SK-N-SH treated with all-trans-retinoic acid at 6 μM for 48 hours (cell line): Measurements from ENCODE around the gene ITCH.
"Not testable (repeated sequence)": the region's sequence is repeated elsewhere in the genome, so short reads cannot be mapped to it uniquely, and the experiment has no call there.

Source experiments
- ARNTL ChIP-seq: fragments of 450-650 bp; formaldehyde crosslinking; IDR thresholded peaks from 2 replicates; pipeline ENCODE4 v1.5.0; 2020; ENCODE audit warnings: low read depth, mild to moderate bottlenecking, moderate library complexity, borderline replicate concordance
- BACH2 ChIP-seq: fragments of 250-450 bp; sonication (Bioruptor Pico); IDR thresholded peaks from 2 replicates; pipeline ENCODE4 v1.9.0; 2021; ENCODE audit warnings: mild to moderate bottlenecking, borderline replicate concordance
- CSDC2 ChIP-seq: fragments of 250-450 bp; sonication (Bioruptor Pico); IDR thresholded peaks from 2 replicates; pipeline ENCODE4 v1.5.0; 2020; ENCODE audit warnings: mild to moderate bottlenecking, moderate library complexity
- ESRRG ChIP-seq: fragments of 250-450 bp; sonication (Bioruptor Pico); IDR thresholded peaks from 2 replicates; pipeline ENCODE4 v1.6.1; 2021; ENCODE audit warnings: mild to moderate bottlenecking
- ISL1 ChIP-seq: fragments of 250-450 bp; sonication (Bioruptor Pico); IDR thresholded peaks from 2 replicates; pipeline ENCODE4 v2.1.2; 2022; ENCODE audit warnings: mild to moderate bottlenecking, moderate library complexity
- RARB ChIP-seq: fragments of 250-450 bp; sonication (Bioruptor Pico); IDR thresholded peaks from 2 replicates; pipeline ENCODE4 v1.8.0; 2021; ENCODE audit warnings: mild to moderate bottlenecking, moderate library complexity
- SNAI2 ChIP-seq: fragments of 250-450 bp; sonication (Bioruptor Pico); IDR thresholded peaks from 2 replicates; pipeline ENCODE4 v1.5.0; 2020; ENCODE audit warnings: mild to moderate bottlenecking, moderate library complexity
- TOX ChIP-seq: fragments of 250-450 bp; sonication (Bioruptor Pico); IDR thresholded peaks from 2 replicates; pipeline ENCODE4 v1.8.0; 2021; ENCODE audit warnings: mild to moderate bottlenecking, moderate library complexity, borderline replicate concordance
- ZFP3 ChIP-seq: fragments of 250-450 bp; sonication (Bioruptor Pico); IDR thresholded peaks from 2 replicates; pipeline ENCODE4 v1.5.0; 2020; ENCODE audit warnings: mild to moderate bottlenecking, moderate library complexity
- ZFP30 ChIP-seq: fragments of 450-650 bp; formaldehyde crosslinking; IDR thresholded peaks from 2 replicates; pipeline ENCODE4 v1.5.0; 2022; ENCODE audit warnings: mild to moderate bottlenecking, moderate library complexity
- TF ChIP-seq, protein P1 (sequence below): fragments of 250-450 bp; sonication (Bioruptor Pico); IDR thresholded peaks from 2 replicates; pipeline ENCODE4 v1.8.0; 2020; ENCODE audit warnings: mild to moderate bottlenecking, moderate library complexity, borderline replicate concordance
- TF ChIP-seq, protein P2 (sequence below): fragments of 250-450 bp; sonication (Bioruptor Pico); IDR thresholded peaks from 2 replicates; pipeline ENCODE4 v1.5.1; 2021; ENCODE audit warnings: mild to moderate bottlenecking, moderate library complexity
- TF ChIP-seq, protein P3 (sequence below): fragments of 250-450 bp; sonication (Bioruptor Pico); IDR thresholded peaks from 2 replicates; pipeline ENCODE4 v1.5.0; 2020; ENCODE audit warnings: mild to moderate bottlenecking, moderate library complexity

DNA sequence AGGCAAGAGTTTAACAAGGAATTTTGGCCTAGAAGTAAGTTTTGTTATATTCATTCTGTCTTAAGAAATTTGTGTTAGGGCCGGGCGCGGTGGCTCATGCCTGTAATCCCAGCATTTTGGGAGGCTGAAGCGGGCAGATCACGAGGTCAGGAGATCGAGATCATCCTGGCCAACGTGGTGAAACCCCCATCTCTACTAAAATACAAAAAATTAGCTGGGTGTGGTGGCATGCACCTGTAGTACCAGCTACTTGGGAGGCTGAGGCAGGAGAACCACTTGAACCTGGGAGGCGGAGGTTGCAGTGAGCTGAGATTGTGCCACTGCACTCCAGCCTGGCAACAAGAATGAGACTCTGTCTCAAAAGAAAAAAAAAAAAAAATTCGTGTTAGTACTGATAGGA lies 4.8 kb downstream of the ITCH start:
- TF ChIP-seq BACH2; CSDC2 (CRISPR knock-in tag); ZFP3; ESRRG (CRISPR knock-in tag); TOX; ARNTL; ISL1; RARB (CRISPR knock-in tag); ZFP30 (CRISPR knock-in tag); SNAI2: not testable (repeated sequence)
- TF ChIP-seq, protein P1, sequence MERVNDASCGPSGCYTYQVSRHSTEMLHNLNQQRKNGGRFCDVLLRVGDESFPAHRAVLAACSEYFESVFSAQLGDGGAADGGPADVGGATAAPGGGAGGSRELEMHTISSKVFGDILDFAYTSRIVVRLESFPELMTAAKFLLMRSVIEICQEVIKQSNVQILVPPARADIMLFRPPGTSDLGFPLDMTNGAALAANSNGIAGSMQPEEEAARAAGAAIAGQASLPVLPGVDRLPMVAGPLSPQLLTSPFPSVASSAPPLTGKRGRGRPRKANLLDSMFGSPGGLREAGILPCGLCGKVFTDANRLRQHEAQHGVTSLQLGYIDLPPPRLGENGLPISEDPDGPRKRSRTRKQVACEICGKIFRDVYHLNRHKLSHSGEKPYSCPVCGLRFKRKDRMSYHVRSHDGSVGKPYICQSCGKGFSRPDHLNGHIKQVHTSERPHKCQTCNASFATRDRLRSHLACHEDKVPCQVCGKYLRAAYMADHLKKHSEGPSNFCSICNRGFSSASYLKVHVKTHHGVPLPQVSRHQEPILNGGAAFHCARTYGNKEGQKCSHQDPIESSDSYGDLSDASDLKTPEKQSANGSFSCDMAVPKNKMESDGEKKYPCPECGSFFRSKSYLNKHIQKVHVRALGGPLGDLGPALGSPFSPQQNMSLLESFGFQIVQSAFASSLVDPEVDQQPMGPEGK (CRISPR knock-in tag): not testable (repeated sequence)
- TF ChIP-seq, protein P2, sequence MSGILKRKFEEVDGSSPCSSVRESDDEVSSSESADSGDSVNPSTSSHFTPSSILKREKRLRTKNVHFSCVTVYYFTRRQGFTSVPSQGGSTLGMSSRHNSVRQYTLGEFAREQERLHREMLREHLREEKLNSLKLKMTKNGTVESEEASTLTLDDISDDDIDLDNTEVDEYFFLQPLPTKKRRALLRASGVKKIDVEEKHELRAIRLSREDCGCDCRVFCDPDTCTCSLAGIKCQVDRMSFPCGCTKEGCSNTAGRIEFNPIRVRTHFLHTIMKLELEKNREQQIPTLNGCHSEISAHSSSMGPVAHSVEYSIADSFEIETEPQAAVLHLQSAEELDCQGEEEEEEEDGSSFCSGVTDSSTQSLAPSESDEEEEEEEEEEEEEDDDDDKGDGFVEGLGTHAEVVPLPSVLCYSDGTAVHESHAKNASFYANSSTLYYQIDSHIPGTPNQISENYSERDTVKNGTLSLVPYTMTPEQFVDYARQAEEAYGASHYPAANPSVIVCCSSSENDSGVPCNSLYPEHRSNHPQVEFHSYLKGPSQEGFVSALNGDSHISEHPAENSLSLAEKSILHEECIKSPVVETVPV (CRISPR knock-in tag): not testable (repeated sequence)
- TF ChIP-seq, protein P3, sequence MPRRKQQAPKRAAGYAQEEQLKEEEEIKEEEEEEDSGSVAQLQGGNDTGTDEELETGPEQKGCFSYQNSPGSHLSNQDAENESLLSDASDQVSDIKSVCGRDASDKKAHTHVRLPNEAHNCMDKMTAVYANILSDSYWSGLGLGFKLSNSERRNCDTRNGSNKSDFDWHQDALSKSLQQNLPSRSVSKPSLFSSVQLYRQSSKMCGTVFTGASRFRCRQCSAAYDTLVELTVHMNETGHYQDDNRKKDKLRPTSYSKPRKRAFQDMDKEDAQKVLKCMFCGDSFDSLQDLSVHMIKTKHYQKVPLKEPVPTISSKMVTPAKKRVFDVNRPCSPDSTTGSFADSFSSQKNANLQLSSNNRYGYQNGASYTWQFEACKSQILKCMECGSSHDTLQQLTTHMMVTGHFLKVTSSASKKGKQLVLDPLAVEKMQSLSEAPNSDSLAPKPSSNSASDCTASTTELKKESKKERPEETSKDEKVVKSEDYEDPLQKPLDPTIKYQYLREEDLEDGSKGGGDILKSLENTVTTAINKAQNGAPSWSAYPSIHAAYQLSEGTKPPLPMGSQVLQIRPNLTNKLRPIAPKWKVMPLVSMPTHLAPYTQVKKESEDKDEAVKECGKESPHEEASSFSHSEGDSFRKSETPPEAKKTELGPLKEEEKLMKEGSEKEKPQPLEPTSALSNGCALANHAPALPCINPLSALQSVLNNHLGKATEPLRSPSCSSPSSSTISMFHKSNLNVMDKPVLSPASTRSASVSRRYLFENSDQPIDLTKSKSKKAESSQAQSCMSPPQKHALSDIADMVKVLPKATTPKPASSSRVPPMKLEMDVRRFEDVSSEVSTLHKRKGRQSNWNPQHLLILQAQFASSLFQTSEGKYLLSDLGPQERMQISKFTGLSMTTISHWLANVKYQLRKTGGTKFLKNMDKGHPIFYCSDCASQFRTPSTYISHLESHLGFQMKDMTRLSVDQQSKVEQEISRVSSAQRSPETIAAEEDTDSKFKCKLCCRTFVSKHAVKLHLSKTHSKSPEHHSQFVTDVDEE (CRISPR knock-in tag): not testable (repeated sequence)
